ENCODE measurements around the gene RHOXF2. TPM values are rescaled to one million over a fixed set of nuclear protein-coding genes. Genes with fewer than 3 reads are reported as not detected.
"Not testable (repeated sequence)": the region's sequence is repeated elsewhere in the genome, so short reads cannot be mapped to it uniquely, and the experiment has no call there.

RHOXF2 gene
- total RNA-seq, 1 experiment from 2014 or later = not detected

- TF ChIP-seq CTCF (IDR thresholded peaks at IDR 0.05; ENCODE audit: unreplicated experiment) = no peak
- Mint-ChIP-seq H3K4me1 (ENCODE audit: low read depth, unreplicated experiment) (no peaks in the 10 kb centered on the region), H3K9me3 (ENCODE audit: low read depth, unreplicated experiment) (no peaks in the 10 kb centered on the region), H3K27me3 (ENCODE audit: unreplicated experiment) (no peaks in the 10 kb centered on the region), H3K27ac (ENCODE audit: unreplicated experiment) (no peak overlapping the region), H3K36me3 (ENCODE audit: insufficient read depth, unreplicated experiment) (no peaks in the 10 kb centered on the region), H3K4me3 (ENCODE audit: low read depth, unreplicated experiment) (no peak overlapping the region)
- BruUV-seq (replicated peaks) = no TSS peak
- no peak for DNase-seq
- intact Hi-C loops (cut with micrococcal nuclease; ENCODE audit: unreplicated experiment) = no loop called here
- CTCF ChIA-PET = interaction anchor here (0.6 kb wide), 1 partner anchor 1310 kb away, joined by 4 read pairs; no protein-coding TSS in a partner anchor
Measured at GRCh38 chrX:120125444-120125843, 33.0 kb upstream of the RHOXF2 start.

DNA sequence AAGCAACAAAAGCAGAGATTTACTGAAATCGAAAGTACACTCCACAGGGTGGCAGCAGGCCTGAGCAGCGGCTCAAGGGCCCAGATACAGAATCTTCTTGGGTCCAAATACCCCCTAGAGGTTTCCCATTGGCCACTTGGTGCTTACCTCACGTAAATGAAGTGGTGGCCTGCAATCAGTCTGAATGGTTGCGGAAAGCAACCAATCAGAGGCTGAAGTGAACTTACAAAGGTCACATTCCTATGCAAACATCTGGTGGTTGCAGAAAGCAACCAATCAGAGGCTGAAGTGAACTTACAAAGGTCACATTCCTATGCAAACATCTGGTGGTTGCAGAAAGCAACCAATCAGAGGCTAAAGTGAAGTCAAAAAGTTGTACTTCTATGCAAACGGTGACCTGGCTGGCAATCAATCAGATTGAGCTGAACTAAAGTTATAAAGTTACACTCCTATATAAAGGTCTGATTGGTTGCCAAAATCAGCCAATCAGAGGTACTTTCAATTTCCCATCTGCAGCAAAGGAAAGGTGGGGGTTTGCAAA, 30.0 kb upstream of the RHOXF2 start:
- intact Hi-C loops (cut with micrococcal nuclease; ENCODE audit: unreplicated experiment); H3K36me3 Mint-ChIP-seq (ENCODE audit: insufficient read depth, unreplicated experiment); H3K9me3 Mint-ChIP-seq (ENCODE audit: low read depth, unreplicated experiment); H3K27ac Mint-ChIP-seq (ENCODE audit: unreplicated experiment); BruUV-seq (replicated peaks); H3K4me1 Mint-ChIP-seq (ENCODE audit: low read depth, unreplicated experiment); H3K27me3 Mint-ChIP-seq (ENCODE audit: unreplicated experiment); DNase-seq; CTCF ChIA-PET; H3K4me3 Mint-ChIP-seq (ENCODE audit: low read depth, unreplicated experiment): not testable (repeated sequence)

DNA sequence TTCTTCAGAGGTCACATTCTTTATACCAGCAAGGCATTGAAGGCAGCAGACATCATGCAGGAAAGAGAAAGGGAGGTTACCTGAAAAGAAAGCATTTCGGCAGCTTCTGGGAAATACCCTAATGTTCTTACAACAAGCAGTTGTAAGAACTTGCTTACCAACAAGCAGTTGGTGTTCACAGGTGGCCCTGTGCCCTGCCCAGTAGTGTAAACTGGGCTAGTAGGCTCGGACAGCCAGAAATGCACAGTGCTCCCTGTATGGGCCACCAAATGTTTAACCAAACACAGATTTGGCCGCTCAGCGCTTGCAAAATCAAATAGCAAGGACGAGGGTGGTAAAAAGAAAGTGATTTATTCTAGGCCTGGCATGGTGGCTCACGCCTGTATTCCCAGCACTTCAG, 22.3 kb upstream of the RHOXF2 start:
- DNase-seq = no peak
- intact Hi-C loops (cut with micrococcal nuclease; ENCODE audit: unreplicated experiment) = no loop called here
- Mint-ChIP-seq H3K4me3 (ENCODE audit: low read depth, unreplicated experiment) (no peak overlapping the region), H3K4me1 (ENCODE audit: low read depth, unreplicated experiment) (no peaks in the 10 kb centered on the region), H3K27me3 (ENCODE audit: unreplicated experiment) (no peaks in the 10 kb centered on the region), H3K36me3 (ENCODE audit: insufficient read depth, unreplicated experiment) (no peaks in the 10 kb centered on the region), H3K9me3 (ENCODE audit: low read depth, unreplicated experiment) (no peaks in the 10 kb centered on the region), H3K27ac (ENCODE audit: unreplicated experiment) (no peak overlapping the region)
- TF ChIP-seq CTCF (IDR thresholded peaks at IDR 0.05; ENCODE audit: unreplicated experiment) = no peak
- no TSS peak for BruUV-seq (replicated peaks)
- CTCF ChIA-PET = no interaction called here

GRCh38 chrX:120136840-120137239, 21.6 kb upstream of the RHOXF2 start:
- CTCF ChIA-PET = interaction anchor here (0.8 kb wide), 1 partner anchor 77 kb away, joined by 3 read pairs; no protein-coding TSS in a partner anchor
- Mint-ChIP-seq H3K4me3 (ENCODE audit: low read depth, unreplicated experiment) (no peak overlapping the region), H3K9me3 (ENCODE audit: low read depth, unreplicated experiment) (no peaks in the 10 kb centered on the region), H3K36me3 (ENCODE audit: insufficient read depth, unreplicated experiment) (no peaks in the 10 kb centered on the region), H3K27me3 (ENCODE audit: unreplicated experiment) (no peaks in the 10 kb centered on the region), H3K4me1 (ENCODE audit: low read depth, unreplicated experiment) (no peaks in the 10 kb centered on the region), H3K27ac (ENCODE audit: unreplicated experiment) (no peak overlapping the region)
- intact Hi-C loops (cut with micrococcal nuclease; ENCODE audit: unreplicated experiment) = no loop called here
- no peak for DNase-seq
- TF ChIP-seq CTCF (IDR thresholded peaks at IDR 0.05; ENCODE audit: unreplicated experiment) = no peak
- no TSS peak for BruUV-seq (replicated peaks)

DNA sequence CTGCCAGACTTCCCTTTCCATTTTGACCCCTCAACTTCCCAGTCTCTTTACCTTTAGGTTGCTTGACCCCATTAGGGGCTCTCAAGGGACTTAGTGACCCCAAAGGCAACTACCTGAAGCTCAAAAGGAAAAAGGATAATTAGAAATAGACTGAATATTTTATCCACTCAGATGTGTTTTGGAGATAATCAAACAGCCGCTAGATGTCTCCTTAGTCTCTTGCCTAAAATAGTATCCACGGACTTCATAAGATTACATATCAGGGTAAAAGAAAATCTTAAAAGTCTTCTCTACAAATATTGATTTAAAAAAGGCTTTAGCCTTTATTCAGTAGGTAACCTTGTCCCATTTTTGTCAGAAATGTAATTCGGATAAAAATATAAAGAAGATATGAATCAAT, 21.0 kb upstream of the RHOXF2 start:
- CTCF ChIA-PET = interaction anchor here (0.8 kb wide), 1 partner anchor 76 kb away, joined by 3 read pairs; no protein-coding TSS in a partner anchor
- no peak overlapping the region for H3K27ac Mint-ChIP-seq (ENCODE audit: unreplicated experiment)
- no peaks in the 10 kb centered on the region for H3K36me3 Mint-ChIP-seq (ENCODE audit: insufficient read depth, unreplicated experiment)
- no peak for TF ChIP-seq CTCF (IDR thresholded peaks at IDR 0.05; ENCODE audit: unreplicated experiment)
- H3K27me3 Mint-ChIP-seq (ENCODE audit: unreplicated experiment) = no peaks in the 10 kb centered on the region
- H3K4me3 Mint-ChIP-seq (ENCODE audit: low read depth, unreplicated experiment) = no peak overlapping the region
- H3K9me3 Mint-ChIP-seq (ENCODE audit: low read depth, unreplicated experiment) = no peaks in the 10 kb centered on the region
- BruUV-seq (replicated peaks) = no TSS peak
- DNase-seq = no peak
- intact Hi-C loops (cut with micrococcal nuclease; ENCODE audit: unreplicated experiment) = no loop called here
- no peaks in the 10 kb centered on the region for H3K4me1 Mint-ChIP-seq (ENCODE audit: low read depth, unreplicated experiment)

Measured in Calu3 (cell line).